Fibroblast of lung (primary cell): ENCODE data around the gene DISP2. TPM values are rescaled to one million over a fixed set of nuclear protein-coding genes. Genes with fewer than 3 reads are reported as not detected.

Source experiments
- DNase-seq, 2 donors: peaks; one replicate each; pipeline versions ENCODE4 v3.0.0 to v3.0.0-alpha.2; 2010; ENCODE audit warnings: low read depth in 2 of 2
- H2AFZ ChIP-seq: 2 replicates; pipeline ENCODE4 v1.5.1; 2012; ENCODE audit warnings: low read length, control low read depth, inconsistent platforms
- H3K27ac ChIP-seq: 2 replicates; pipeline ENCODE4 v1.5.1; 2011; ENCODE audit warnings: low read length, control low read depth; ENCODE audit not compliant: insufficient read depth
- H3K27me3 ChIP-seq: 2 replicates; pipeline ENCODE4 v1.5.1; 2011; ENCODE audit warnings: mild to moderate bottlenecking, low read length; ENCODE audit not compliant: control insufficient read depth, insufficient read depth
- H3K36me3 ChIP-seq: 2 replicates; pipeline ENCODE4 v1.5.1; 2011; ENCODE audit warnings: low read length; ENCODE audit not compliant: control insufficient read depth, insufficient read depth
- H3K4me1 ChIP-seq: 2 replicates; pipeline ENCODE4 v1.5.1; 2011; ENCODE audit warnings: low read length; ENCODE audit not compliant: control insufficient read depth, insufficient read depth; ENCODE audit errors: extremely low read depth
- H3K4me2 ChIP-seq: 2 replicates; pipeline ENCODE4 v1.5.1; 2011; ENCODE audit warnings: low read length, control low read depth; ENCODE audit not compliant: insufficient read depth; ENCODE audit errors: extremely low read depth
- H3K4me3 ChIP-seq, 4 experiments: fragments of 200-600 bp in 1 of 4; sonication (generic) in 1 of 4; replicated peaks in 1 of 4; 2 replicates each; pipeline ENCODE4 v1.5.1; 2011 to 2016; ENCODE audit warnings: low read length in 4 of 4, low read depth in 3 of 4, mild to moderate bottlenecking in 3 of 4, control low read depth in 2 of 4, inconsistent platforms in 1 of 4, mixed read lengths in 1 of 4; ENCODE audit not compliant: insufficient read depth in 1 of 4; ENCODE audit errors: control extremely low read depth in 1 of 4
- H3K79me2 ChIP-seq: 2 replicates; pipeline ENCODE4 v1.5.1; 2012; ENCODE audit warnings: mild to moderate bottlenecking, low read length, inconsistent platforms; ENCODE audit not compliant: control insufficient read depth, insufficient read depth
- H3K9ac ChIP-seq: 2 replicates; pipeline ENCODE4 v1.5.1; 2011; ENCODE audit warnings: mild to moderate bottlenecking, low read length, control low read depth; ENCODE audit not compliant: insufficient read depth
- H3K9me3 ChIP-seq: 2 replicates; pipeline ENCODE4 v1.5.1; 2012; ENCODE audit warnings: low read depth, low read length; ENCODE audit not compliant: control insufficient read depth, insufficient read depth
- H4K20me1 ChIP-seq: 2 replicates; pipeline ENCODE4 v1.5.1; 2011; ENCODE audit warnings: low read length; ENCODE audit not compliant: control insufficient read depth, insufficient read depth; ENCODE audit errors: extremely low read depth
- CTCF ChIP-seq, 2 donors: IDR thresholded peaks in 1 of 2; conservative IDR thresholded peaks in 1 of 2; 1 replicate in 1 of 2; 2 replicates in 1 of 2; pipeline ENCODE4 v1.5.1; 2011 to 2012; ENCODE audit warnings: low read length in 2 of 2, control low read depth in 1 of 2, inconsistent platforms in 1 of 2, low read depth in 1 of 2, mild to moderate bottlenecking in 1 of 2
- EZH2 ChIP-seq: IDR thresholded peaks from 2 replicates; pipeline ENCODE4 v1.5.1; 2012; ENCODE audit warnings: low read length, control low read depth, mild to moderate bottlenecking; ENCODE audit errors: missing control alignments
- polyA plus RNA-seq, 2 donors: library from polyadenylated mRNA; depleted of rRNA in 1 of 2; stranded (reverse) in 1 of 2; unstranded in 1 of 2; fragments of >200 nt; gene quantifications; 2 replicates each; pipeline ENCODE4 v1.2.1, GENCODE V29; 2011 to 2012; ENCODE audit warnings: missing spikeins in 1 of 2
- total RNA-seq: library from RNA; depleted of rRNA; stranded (reverse); fragments of >200 nt; gene quantifications from 2 replicates; pipeline ENCODE4 v1.2.1, GENCODE V29; 2014

Gene DISP2
- total and polyA plus RNA-seq, 2 donors (not counting 1 experiment from before 2014, with no cell fraction given): under 0.01 to 0.11 TPM

GRCh38 chr15:40345867-40346578, 12.0 kb upstream of the DISP2 start:
- no peak for DNase-seq
- no peaks in the 10 kb centered on the region for H3K9me3 ChIP-seq
- no peak overlapping the region for H3K4me3 ChIP-seq
- TF ChIP-seq EZH2 (no peak), CTCF (conservative IDR thresholded peaks at IDR 0.05 in 1 of 2, IDR thresholded peaks at IDR 0.05 in 1 of 2; ENCODE audit: low read depth in 1 of 2, low read length in 2 of 2) (no peak)
- no peak overlapping the region for H2AFZ ChIP-seq
- H4K20me1 ChIP-seq: no peaks in the 10 kb centered on the region
- peaks cover 20% of the 10 kb centered on the region for H3K4me1 ChIP-seq
- H3K79me2 ChIP-seq: no peaks in the 10 kb centered on the region
- H3K9ac ChIP-seq: no peak overlapping the region
- no peak overlapping the region for H3K27ac ChIP-seq
- peaks cover 2% of the 10 kb centered on the region for H3K27me3 ChIP-seq
- no peak overlapping the region for H3K4me2 ChIP-seq
- no peaks in the 10 kb centered on the region for H3K36me3 ChIP-seq

GRCh38 chr15:40346579-40347558, 11.2 kb upstream of the DISP2 start:
- DNase-seq: no peak

More at GRCh38 chr15:40346579-40347558, 11.2 kb upstream of the DISP2 start:
- H3K27me3 ChIP-seq: peaks cover 5% of the 10 kb centered on the region
- peaks cover 15% of the 10 kb centered on the region for H3K4me1 ChIP-seq
- no peaks in the 10 kb centered on the region for H3K36me3 ChIP-seq
- TF ChIP-seq EZH2: no peak
- no peak for TF ChIP-seq CTCF (conservative IDR thresholded peaks at IDR 0.05 in 1 of 2, IDR thresholded peaks at IDR 0.05 in 1 of 2; ENCODE audit: low read depth in 1 of 2, low read length in 2 of 2)
- H3K79me2 ChIP-seq: no peaks in the 10 kb centered on the region
- no peak overlapping the region for H2AFZ ChIP-seq
- H3K9ac ChIP-seq: no peak overlapping the region
- no peaks in the 10 kb centered on the region for H3K9me3 ChIP-seq
- H3K4me3 ChIP-seq: no peak overlapping the region
- H3K4me2 ChIP-seq: no peak overlapping the region
- no peak overlapping the region for H3K27ac ChIP-seq
- no peaks in the 10 kb centered on the region for H4K20me1 ChIP-seq
